Naive thymus-derived CD8-positive, alpha-beta T cell (primary cell): ENCODE measurements around the gene MCUR1. TPM values are rescaled to one million over a fixed set of nuclear protein-coding genes. Genes with fewer than 3 reads are reported as not detected.
"Not testable (repeated sequence)": the region's sequence is repeated elsewhere in the genome, so short reads cannot be mapped to it uniquely, and the experiment has no call there.

ENCODE experiments used
- ATAC-seq, 2 donors: fragments of 150-1000 bp; cut with Tn5 transposase in 1 of 2; sonication (Bioruptor Pico), chemical (Tn5 transposase) in 1 of 2; 1 replicate in 1 of 2; 2 replicates in 1 of 2; pipeline ENCODE4 v1.10.0; 2021; ENCODE audit warnings: mild to moderate bottlenecking in 2 of 2, moderate library complexity in 2 of 2
- POLR2A ChIA-PET: fragments of 350-600 bp; sonication (Branson Sonifier 250); formaldehyde crosslinking; loops from one replicate; lab custom pipeline; 2021; ENCODE audit warnings: antibody characterized with exemption; lab: Charles Lee
- DNase-seq, 10 donors: peaks; one replicate each; pipeline versions ENCODE4 v3.0.0 to v3.0.0-alpha.2; 2020 to 2022
- H3K27ac Mint-ChIP-seq, 10 donors: one replicate each; pipeline ENCODE4 v1.8.0; 2020 to 2022; ENCODE audit warnings: mild to moderate bottlenecking in 10 of 10, mixed read lengths in 10 of 10, moderate library complexity in 4 of 10, inconsistent platforms in 1 of 10
- H3K27me3 Mint-ChIP-seq, 5 donors: one replicate each; pipeline ENCODE4 v1.8.0; 2021 to 2022; ENCODE audit warnings: mixed read lengths in 5 of 5
- H3K36me3 Mint-ChIP-seq, 3 donors: one replicate each; pipeline ENCODE4 v1.8.0; 2020 to 2022; ENCODE audit warnings: mixed read lengths in 3 of 3, mild to moderate bottlenecking in 2 of 3, inconsistent platforms in 1 of 3
- H3K4me1 Mint-ChIP-seq, 4 donors: one replicate each; pipeline ENCODE4 v1.8.0; 2021 to 2022; ENCODE audit warnings: mixed read lengths in 4 of 4
- H3K4me3 Mint-ChIP-seq, 10 donors: one replicate each; pipeline ENCODE4 v1.8.0; 2020 to 2022; ENCODE audit warnings: mild to moderate bottlenecking in 10 of 10, mixed read lengths in 10 of 10, moderate library complexity in 6 of 10, inconsistent platforms in 1 of 10
- H3K9me3 Mint-ChIP-seq, 9 donors: one replicate each; pipeline ENCODE4 v1.8.0; 2020 to 2022; ENCODE audit warnings: mixed read lengths in 9 of 9, mild to moderate bottlenecking in 3 of 9, inconsistent platforms in 1 of 9, moderate library complexity in 1 of 9
- polyA plus RNA-seq, 3 donors: library from polyadenylated mRNA; unstranded; fragments of 300-500 nt; fragmentation: Illumina TruSeq; gene quantifications; one replicate each; pipeline ENCODE4 v1.2.3, GENCODE V29; 2021
- total RNA-seq, 8 experiments: library from RNA in 2 of 8; stranded (reverse) in 2 of 8; gene quantifications; one replicate each; pipeline ENCODE4 v1.2.3 and lab custom pipeline; 2021 to 2026

Gene MCUR1
- total and polyA plus RNA-seq, 5 experiments from 2014 or later, result 5.9 to 12.2 (median 8.4) TPM

DNA sequence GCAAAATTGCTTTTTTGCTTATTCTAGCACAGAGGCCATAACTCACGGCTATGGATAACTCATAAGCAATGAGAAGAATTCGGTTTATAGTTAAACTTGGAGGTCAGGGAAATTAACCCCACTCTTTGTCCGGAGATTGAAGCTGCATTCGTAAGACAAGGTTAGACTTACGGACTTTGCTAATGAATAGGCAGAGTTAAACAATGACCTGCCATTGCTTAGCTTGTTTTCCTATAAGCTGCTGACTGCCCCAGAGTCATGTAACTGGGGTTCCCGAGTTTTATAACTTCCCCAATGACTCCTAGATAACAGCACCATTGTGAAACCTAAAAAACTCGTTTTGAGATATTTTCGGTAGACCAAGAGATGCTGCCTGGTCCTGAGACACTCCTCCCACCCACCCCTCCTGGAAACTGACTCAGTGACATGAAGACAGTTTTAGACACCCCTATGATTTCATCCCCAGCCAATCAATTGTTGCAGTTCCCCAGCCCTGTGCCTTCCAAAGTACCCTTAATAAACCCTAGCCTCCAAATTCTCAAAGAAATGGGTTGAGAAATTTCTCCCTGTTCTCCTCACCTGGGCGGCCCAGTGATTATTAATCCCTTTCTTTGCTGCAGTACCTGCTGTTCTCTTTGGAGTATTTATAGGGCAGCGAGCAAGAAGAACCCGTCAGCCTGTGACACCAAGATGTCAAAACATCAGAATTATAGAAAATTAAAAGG is 33.1 kb upstream of the MCUR1 start:
- H3K4me3 Mint-ChIP-seq, result no peak overlapping the region
- no peaks in the 10 kb centered on the region for H3K4me1 Mint-ChIP-seq
- POLR2A ChIA-PET, result no interaction called here
- H3K9me3 Mint-ChIP-seq, result no peaks in the 10 kb centered on the region
- no peak for ATAC-seq
- H3K27ac Mint-ChIP-seq, result no peak overlapping the region
- peaks cover 0 to 9% (median 3%) of the 10 kb centered on the region in 5 donors for H3K27me3 Mint-ChIP-seq
- no peak for DNase-seq
- no peaks in the 10 kb centered on the region for H3K36me3 Mint-ChIP-seq

GRCh38 chr6:13846841-13847240 is 32.5 kb upstream of the MCUR1 start:
- Mint-ChIP-seq H3K36me3 (no peaks in the 10 kb centered on the region), H3K27ac (no peak overlapping the region)

DNA sequence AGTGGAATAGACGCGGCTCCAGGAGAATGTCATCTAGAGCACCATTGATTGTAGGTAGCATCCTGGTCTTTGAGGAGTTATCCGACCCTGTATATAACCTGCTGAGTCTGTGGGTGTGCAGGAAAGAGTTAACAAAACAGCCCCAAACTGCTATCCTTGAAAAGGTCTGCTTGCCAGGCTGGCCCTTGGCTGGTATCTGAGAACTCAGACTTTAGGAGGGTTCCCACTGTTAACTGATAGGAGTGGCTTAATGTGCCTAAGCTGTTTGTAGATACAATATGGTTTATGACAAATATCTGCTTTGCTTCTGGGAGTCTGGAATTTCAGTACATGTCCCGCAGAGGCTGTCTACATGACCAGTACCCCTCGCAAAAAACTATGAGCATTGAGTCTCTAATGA is 27.6 kb upstream of the MCUR1 start:
- H3K4me1 Mint-ChIP-seq, result no peaks in the 10 kb centered on the region
- H3K9me3 Mint-ChIP-seq, result peaks cover 0 to under 1% (median 0%) of the 10 kb centered on the region in 9 donors
- peaks cover 0 to 4% (median 0%) of the 10 kb centered on the region in 5 donors for H3K27me3 Mint-ChIP-seq
- H3K4me3 Mint-ChIP-seq, result no peak overlapping the region
- H3K27ac Mint-ChIP-seq, result no peak overlapping the region
- ATAC-seq (no peak), DNase-seq (no peak)
- POLR2A ChIA-PET, result no interaction called here
- H3K36me3 Mint-ChIP-seq, result no peaks in the 10 kb centered on the region

More at GRCh38 chr6:13846841-13847240, 32.5 kb upstream of the MCUR1 start:
- Mint-ChIP-seq H3K4me3 (no peak overlapping the region), H3K9me3 (no peaks in the 10 kb centered on the region), H3K27me3 (peaks cover 0 to 8% (median 3%) of the 10 kb centered on the region in 5 donors), H3K4me1 (no peaks in the 10 kb centered on the region)
- ATAC-seq, result no peak
- POLR2A ChIA-PET, result no interaction called here
- DNase-seq, result no peak

- no peak for DNase-seq
- peaks cover 0 to 1% (median 0%) of the 10 kb centered on the region in 9 donors for H3K9me3 Mint-ChIP-seq
- H3K4me3 Mint-ChIP-seq, result no peak overlapping the region
- H3K4me1 Mint-ChIP-seq, result no peaks in the 10 kb centered on the region
- no peak for ATAC-seq
- POLR2A ChIA-PET, result no interaction called here
- peaks cover 0 to 3% (median 1%) of the 10 kb centered on the region in 5 donors for H3K27me3 Mint-ChIP-seq
- no peak overlapping the region for H3K27ac Mint-ChIP-seq
- H3K36me3 Mint-ChIP-seq, result no peaks in the 10 kb centered on the region
Measured at GRCh38 chr6:13838616-13839015, 24.3 kb upstream of the MCUR1 start.

- ATAC-seq, result no peak
- Mint-ChIP-seq H3K4me3 (no peak overlapping the region), H3K27me3 (peaks cover 0 to 3% (median 2%) of the 10 kb centered on the region in 5 donors), H3K36me3 (no peaks in the 10 kb centered on the region), H3K9me3 (peaks cover 0 to 1% (median 0%) of the 10 kb centered on the region in 9 donors), H3K27ac (no peak overlapping the region), H3K4me1 (no peaks in the 10 kb centered on the region)
- POLR2A ChIA-PET, result no interaction called here
- DNase-seq, result no peak
Measured at GRCh38 chr6:13836170-13836569, 21.8 kb upstream of the MCUR1 start.

GRCh38 chr6:13834790-13835189 is 20.4 kb upstream of the MCUR1 start:
- peaks cover 0 to 8% (median 0%) of the 10 kb centered on the region in 3 donors for H3K36me3 Mint-ChIP-seq
- H3K27me3 Mint-ChIP-seq, result peaks cover 2 to 15% (median 8%) of the 10 kb centered on the region in 5 donors
- POLR2A ChIA-PET, result no interaction called here
- DNase-seq, result no peak
- peaks cover 0 to 1% (median 0%) of the 10 kb centered on the region in 9 donors for H3K9me3 Mint-ChIP-seq
- peaks cover 0 to 2% (median 0%) of the 10 kb centered on the region in 4 donors for H3K4me1 Mint-ChIP-seq
- H3K27ac Mint-ChIP-seq, result no peak overlapping the region
- ATAC-seq, result no peak
- no peak overlapping the region for H3K4me3 Mint-ChIP-seq

- H3K9me3 Mint-ChIP-seq, H3K4me3 Mint-ChIP-seq, H3K36me3 Mint-ChIP-seq, ATAC-seq, POLR2A ChIA-PET, H3K4me1 Mint-ChIP-seq, H3K27ac Mint-ChIP-seq, DNase-seq: not testable (repeated sequence)
- H3K27me3 Mint-ChIP-seq, result peaks cover 2 to 15% (median 8%) of the 10 kb centered on the region in 5 donors
Measured at GRCh38 chr6:13834018-13834417, 19.7 kb upstream of the MCUR1 start.

- peaks cover 0 to 15% (median 2%) of the 10 kb centered on the region in 3 donors for H3K36me3 Mint-ChIP-seq
- H3K4me1 Mint-ChIP-seq, result peaks cover 0 to 2% (median 0%) of the 10 kb centered on the region in 4 donors
- no peak overlapping the region for H3K4me3 Mint-ChIP-seq
- DNase-seq (no peak), ATAC-seq (no peak)
- POLR2A ChIA-PET, result no interaction called here
- H3K27me3 Mint-ChIP-seq, result peaks cover 2 to 20% (median 8%) of the 10 kb centered on the region in 5 donors
- H3K27ac Mint-ChIP-seq, result no peak overlapping the region
- H3K9me3 Mint-ChIP-seq, result peaks cover 0 to 13% (median 1%) of the 10 kb centered on the region in 9 donors
Measured at GRCh38 chr6:13832778-13833177, 18.4 kb upstream of the MCUR1 start.

DNA sequence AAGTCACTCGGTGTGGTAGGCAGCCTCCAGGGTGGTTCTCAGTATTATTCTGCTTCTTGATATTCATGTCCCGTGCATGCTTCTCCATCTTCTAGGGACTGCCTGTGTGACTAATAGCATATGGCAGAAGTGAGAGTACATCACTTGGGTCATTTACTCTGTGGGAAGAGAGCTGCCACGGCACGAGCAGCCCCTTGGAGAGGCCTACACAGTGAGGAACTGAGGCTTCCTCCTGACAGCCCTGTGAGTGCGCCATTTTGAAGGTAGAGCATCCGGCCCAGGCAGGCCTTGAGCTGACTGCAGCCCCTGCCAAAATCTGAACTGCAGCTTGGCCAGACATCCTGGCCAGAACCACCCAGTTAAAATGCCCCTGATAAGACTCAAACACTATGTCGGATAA is 17.3 kb upstream of the MCUR1 start:
- POLR2A ChIA-PET, result no interaction called here
- Mint-ChIP-seq H3K4me3 (no peak overlapping the region), H3K27ac (no peak overlapping the region), H3K36me3 (peaks cover 0 to 15% (median 2%) of the 10 kb centered on the region in 3 donors), H3K27me3 (peaks cover 2 to 20% (median 8%) of the 10 kb centered on the region in 5 donors), H3K4me1 (peaks cover 0 to 2% (median 0%) of the 10 kb centered on the region in 4 donors), H3K9me3 (peaks cover 0 to 13% (median 0%) of the 10 kb centered on the region in 9 donors)
- DNase-seq, result no peak
- no peak for ATAC-seq

DNA sequence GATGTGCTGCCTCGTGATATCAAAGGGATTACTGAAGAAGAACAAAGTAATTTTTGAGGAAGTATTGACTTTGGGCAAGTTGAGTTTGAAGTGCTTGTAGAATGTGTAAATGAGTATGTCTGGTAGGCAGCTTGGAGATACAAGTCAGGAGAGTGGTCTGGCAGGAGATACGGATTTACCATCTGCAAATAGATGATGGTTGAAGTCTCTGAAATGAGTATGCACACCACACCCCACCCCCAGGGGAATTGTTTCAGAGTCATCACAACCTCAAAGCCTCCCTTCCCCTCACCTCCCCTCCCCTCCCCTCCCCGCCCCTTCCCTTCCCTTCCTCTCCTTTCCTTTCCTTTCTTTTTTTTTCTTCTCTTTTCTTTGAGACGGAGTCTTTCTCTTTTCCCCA is 16.4 kb upstream of the MCUR1 start:
- no peak overlapping the region for H3K4me3 Mint-ChIP-seq
- H3K4me1 Mint-ChIP-seq, result peaks cover 0 to 2% (median 0%) of the 10 kb centered on the region in 4 donors
- H3K27ac Mint-ChIP-seq, result peak overlapping the region in 1 of 10 donors; percentile 36
- peaks cover 0 to 15% (median 2%) of the 10 kb centered on the region in 3 donors for H3K36me3 Mint-ChIP-seq
- peaks cover 0 to 13% (median 0%) of the 10 kb centered on the region in 9 donors for H3K9me3 Mint-ChIP-seq
- POLR2A ChIA-PET, result no interaction called here
- DNase-seq (no peak), ATAC-seq (no peak)
- peaks cover 2 to 20% (median 8%) of the 10 kb centered on the region in 5 donors for H3K27me3 Mint-ChIP-seq

GRCh38 chr6:13829419-13829818 is 15.1 kb upstream of the MCUR1 start:
- ATAC-seq, H3K4me3 Mint-ChIP-seq, POLR2A ChIA-PET, H3K27ac Mint-ChIP-seq, H3K4me1 Mint-ChIP-seq, DNase-seq: not testable (repeated sequence)
- H3K27me3 Mint-ChIP-seq, result peaks cover 2 to 20% (median 8%) of the 10 kb centered on the region in 5 donors
- peaks cover 0 to 15% (median 2%) of the 10 kb centered on the region in 3 donors for H3K36me3 Mint-ChIP-seq
- H3K9me3 Mint-ChIP-seq, result peaks cover 0 to 13% (median 0%) of the 10 kb centered on the region in 9 donors

DNA sequence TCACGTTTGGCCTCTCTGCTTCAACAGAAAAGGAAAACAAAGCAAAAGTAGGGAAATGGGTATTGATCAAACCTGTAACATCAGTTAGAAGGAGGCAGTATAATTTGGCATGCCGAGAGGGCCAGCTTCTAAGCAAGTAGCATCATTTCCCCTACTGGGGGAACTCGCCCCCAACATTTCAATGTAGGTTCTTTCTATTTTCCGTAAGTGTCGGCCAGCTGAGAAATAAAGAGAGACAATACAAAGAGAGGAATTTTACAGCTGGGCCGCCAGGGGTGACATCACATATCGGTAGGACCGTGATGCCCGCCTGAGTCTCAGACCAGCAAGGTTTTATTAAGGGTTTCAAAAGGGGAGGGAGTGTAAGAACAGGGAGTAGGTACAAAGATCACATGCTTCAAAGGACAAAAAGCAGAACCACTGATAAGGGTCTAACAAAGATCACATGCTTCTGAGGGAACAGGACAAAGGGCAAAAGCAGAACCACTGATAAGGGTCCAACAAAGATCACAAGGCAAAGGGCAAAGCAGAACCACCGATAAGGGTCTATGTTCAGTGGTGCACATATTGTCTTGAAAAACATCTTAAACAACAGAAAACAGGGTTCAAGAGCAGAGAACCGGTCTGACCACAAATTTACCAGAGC is 14.4 kb upstream of the MCUR1 start:
- H3K4me1 Mint-ChIP-seq, result not testable (repeated sequence)

GRCh38 chr6:13827032-13827431 is 12.7 kb upstream of the MCUR1 start:
- ATAC-seq (no peak), DNase-seq (no peak)
- Mint-ChIP-seq H3K27me3 (peaks cover 0 to 20% (median 6%) of the 10 kb centered on the region in 5 donors), H3K4me1 (peaks cover 0 to 2% (median 0%) of the 10 kb centered on the region in 4 donors), H3K27ac (no peak overlapping the region), H3K9me3 (peaks cover 0 to 13% (median 0%) of the 10 kb centered on the region in 9 donors), H3K36me3 (peaks cover 0 to 15% (median 2%) of the 10 kb centered on the region in 3 donors), H3K4me3 (no peak overlapping the region)
- POLR2A ChIA-PET, result no interaction called here

More for the DNA sequence above, 14.4 kb upstream of the MCUR1 start:
- Mint-ChIP-seq H3K9me3 (peaks cover 0 to 13% (median 0%) of the 10 kb centered on the region in 9 donors), H3K27me3 (peaks cover 2 to 20% (median 6%) of the 10 kb centered on the region in 5 donors), H3K36me3 (peaks cover 0 to 15% (median 2%) of the 10 kb centered on the region in 3 donors), H3K27ac (peak overlapping the region in 1 of 10 donors; percentile 34)
- POLR2A ChIA-PET, result interaction anchor here (0.6 to 0.8 kb wide), 2 partner anchors 15 to 528 kb away, joined by 3 read pairs; partner anchors contain the start of gene MCUR1
- ATAC-seq, H3K4me3 Mint-ChIP-seq, DNase-seq: not testable (repeated sequence)
